DOHH2 (cell line): ENCODE data around the gene CRAT.

Experiments used
- EZH2phosphoT487 ChIP-seq: fragments of 200-600 bp; sonication (generic); IDR thresholded peaks from 2 replicates; pipeline ENCODE4 v1.6.1; 2017; ENCODE audit warnings: borderline replicate concordance, mild to moderate bottlenecking, antibody characterized with exemption, low read length, moderate library complexity, mixed read lengths
- TF ChIP-seq, protein P1 (sequence below): fragments of 200-600 bp; sonication (generic); IDR thresholded peaks from one replicate; pipeline ENCODE4 v1.5.1; 2014; ENCODE audit warnings: antibody characterized with exemption, mild to moderate bottlenecking, low read depth, low read length; ENCODE audit not compliant: poor library complexity, severe bottlenecking

GRCh38 chr9:129131300-129132145 lies 20.9 kb upstream of the CRAT start:
- TF ChIP-seq, protein P1, sequence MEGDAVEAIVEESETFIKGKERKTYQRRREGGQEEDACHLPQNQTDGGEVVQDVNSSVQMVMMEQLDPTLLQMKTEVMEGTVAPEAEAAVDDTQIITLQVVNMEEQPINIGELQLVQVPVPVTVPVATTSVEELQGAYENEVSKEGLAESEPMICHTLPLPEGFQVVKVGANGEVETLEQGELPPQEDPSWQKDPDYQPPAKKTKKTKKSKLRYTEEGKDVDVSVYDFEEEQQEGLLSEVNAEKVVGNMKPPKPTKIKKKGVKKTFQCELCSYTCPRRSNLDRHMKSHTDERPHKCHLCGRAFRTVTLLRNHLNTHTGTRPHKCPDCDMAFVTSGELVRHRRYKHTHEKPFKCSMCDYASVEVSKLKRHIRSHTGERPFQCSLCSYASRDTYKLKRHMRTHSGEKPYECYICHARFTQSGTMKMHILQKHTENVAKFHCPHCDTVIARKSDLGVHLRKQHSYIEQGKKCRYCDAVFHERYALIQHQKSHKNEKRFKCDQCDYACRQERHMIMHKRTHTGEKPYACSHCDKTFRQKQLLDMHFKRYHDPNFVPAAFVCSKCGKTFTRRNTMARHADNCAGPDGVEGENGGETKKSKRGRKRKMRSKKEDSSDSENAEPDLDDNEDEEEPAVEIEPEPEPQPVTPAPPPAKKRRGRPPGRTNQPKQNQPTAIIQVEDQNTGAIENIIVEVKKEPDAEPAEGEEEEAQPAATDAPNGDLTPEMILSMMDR, result peak; percentile 99
- no peak for TF ChIP-seq EZH2phosphoT487
